A549 (cell line): Measurements from ENCODE around the gene TSPAN4. TPM values are rescaled to one million over a fixed set of nuclear protein-coding genes. Genes with fewer than 3 reads are reported as not detected.

Experiments
- ATAC-seq, 2 experiments: fragments of 200-7000 bp in 1 of 2; fragments of >200 bp in 1 of 2; cut with Nextera tagmentation in 1 of 2; cut with Tn5 transposase in 1 of 2; 3 replicates each; pipeline versions ENCODE4 v1.8.0 to v1.9.1; 2018 to 2020; ENCODE audit warnings: mild to moderate bottlenecking in 1 of 2, moderate library complexity in 1 of 2
- CTCF ChIA-PET: fragments of 300-600 bp; sonication (Branson Sonifier 250); formaldehyde crosslinking; extraction: SDS; loops from one replicate; lab custom pipeline; 2021; ENCODE audit warnings: antibody characterized with exemption, inconsistent platforms; lab: Yijun Ruan, JAX
- POLR2A ChIA-PET: fragments of 350-600 bp; formaldehyde crosslinking; extraction: SDS; loops from one replicate; lab custom pipeline; 2021; ENCODE audit warnings: antibody characterized with exemption, inconsistent platforms; lab: Yijun Ruan, JAX
- DNase-seq, 2 experiments: peaks; one replicate each; pipeline versions ENCODE4 v3.0.0 to v3.0.0-alpha.2; 2011 to 2016; ENCODE audit warnings: low read depth in 1 of 2, low spot score in 1 of 2
- FAIRE-seq: peaks from 2 replicates; lab custom pipeline; 2011; peaks lifted over from hg19 to GRCh38; lab: Jason Lieb, UNC
- H3K27ac ChIP-seq, 2 experiments: fragments of >200 bp; sonication (Bioruptor Twin); formaldehyde crosslinking; 3 replicates each; pipeline ENCODE4 v1.5.1; 2016 to 2017
- H3K4me1 ChIP-seq: fragments of >200 bp; sonication (Bioruptor Twin); formaldehyde crosslinking; 3 replicates; pipeline ENCODE4 v1.6.1; 2016
- H3K4me2 ChIP-seq: fragments of >200 bp; sonication (Bioruptor Twin); formaldehyde crosslinking; 3 replicates; pipeline ENCODE4 v1.6.1; 2016
- H3K4me3 ChIP-seq: fragments of >200 bp; sonication (Bioruptor Twin); formaldehyde crosslinking; 3 replicates; pipeline ENCODE4 v1.5.1; 2016
- H3K9me3 ChIP-seq: fragments of >200 bp; sonication (Bioruptor Twin); formaldehyde crosslinking; 3 replicates; pipeline ENCODE4 v1.6.1; 2016
- ATOH8 ChIP-seq: fragments of 250-450 bp; sonication (Bioruptor Pico); IDR thresholded peaks from 2 replicates; pipeline ENCODE4 v1.5.0; 2020; ENCODE audit warnings: low read depth, mild to moderate bottlenecking, moderate library complexity
- BHLHE40 ChIP-seq: IDR thresholded peaks from 2 replicates; pipeline ENCODE4 v1.6.1; 2012; ENCODE audit warnings: low read depth, low read length, inconsistent platforms
- CBX8 ChIP-seq: fragments of 200-600 bp; sonication (generic); IDR thresholded peaks from 2 replicates; pipeline ENCODE4 v1.6.1; 2016
- CEBPB ChIP-seq, 2 experiments: fragments of >200 bp in 1 of 2; sonication (Bioruptor Twin) in 1 of 2; formaldehyde crosslinking in 1 of 2; IDR thresholded peaks; 2 replicates each; pipeline ENCODE4 v1.6.1; 2012 to 2016
- CHD2 ChIP-seq: fragments of 150-350 bp; IDR thresholded peaks from 2 replicates; pipeline ENCODE4 v1.6.1; 2014; ENCODE audit warnings: low read length; ENCODE audit not compliant: partially characterized antibody
- EHF ChIP-seq: fragments of 250-450 bp; sonication (Bioruptor Pico); IDR thresholded peaks from 2 replicates; pipeline ENCODE4 v1.5.0; 2020; ENCODE audit warnings: mild to moderate bottlenecking
- ELK1 ChIP-seq: fragments of 150-350 bp; IDR thresholded peaks from 2 replicates; pipeline ENCODE4 v1.6.1; 2014; ENCODE audit warnings: low read depth, mild to moderate bottlenecking, low read length
- ESRRA ChIP-seq: fragments of 150-350 bp; IDR thresholded peaks from 2 replicates; pipeline ENCODE4 v1.6.1; 2014; ENCODE audit warnings: mild to moderate bottlenecking, low read length, borderline replicate concordance
- FOSB ChIP-seq: fragments of 250-450 bp; sonication (Bioruptor Pico); IDR thresholded peaks from 2 replicates; pipeline ENCODE4 v1.5.0; 2020; ENCODE audit warnings: mild to moderate bottlenecking, moderate library complexity
- FOSL2 ChIP-seq, 2 experiments: fragments of 450-650 bp in 1 of 2; fragments of >200 bp in 1 of 2; sonication (Bioruptor Twin) in 1 of 2; formaldehyde crosslinking; IDR thresholded peaks; 2 replicates each; pipeline versions ENCODE4 v1.5.0 to v1.6.1; 2016 to 2020; ENCODE audit warnings: mild to moderate bottlenecking in 1 of 2, moderate library complexity in 1 of 2
- FOXS1 ChIP-seq: fragments of 250-450 bp; sonication (Bioruptor Pico); IDR thresholded peaks from 2 replicates; pipeline ENCODE4 v1.5.0; 2020; ENCODE audit warnings: mild to moderate bottlenecking, moderate library complexity
- GATA3 ChIP-seq: IDR thresholded peaks from 2 replicates; pipeline ENCODE4 v1.6.1; 2012; ENCODE audit warnings: borderline replicate concordance
- HDAC2 ChIP-seq: fragments of 200-600 bp; sonication (generic); IDR thresholded peaks from 2 replicates; pipeline ENCODE4 v1.6.1; 2016
- HEYL ChIP-seq: fragments of 250-450 bp; sonication (Bioruptor Pico); IDR thresholded peaks from 2 replicates; pipeline ENCODE4 v1.8.0; 2021; ENCODE audit warnings: mild to moderate bottlenecking, moderate library complexity
- HOXB13 ChIP-seq: fragments of 250-450 bp; sonication (Bioruptor Pico); IDR thresholded peaks from 2 replicates; pipeline ENCODE4 v1.5.0; 2020; ENCODE audit warnings: low read depth, mild to moderate bottlenecking, moderate library complexity
- JUN ChIP-seq, 2 experiments: fragments of >200 bp; sonication (Bioruptor Twin); formaldehyde crosslinking; IDR thresholded peaks; 2 replicates in 1 of 2; 3 replicates in 1 of 2; pipeline ENCODE4 v1.6.1; 2016 to 2017
- MAX ChIP-seq: IDR thresholded peaks from 2 replicates; pipeline ENCODE4 v1.6.1; 2012
- MAZ ChIP-seq: fragments of 150-350 bp; IDR thresholded peaks from 2 replicates; pipeline ENCODE4 v1.6.1; 2014; ENCODE audit warnings: antibody characterized with exemption, low read depth, low read length, borderline replicate concordance
- NR3C1 ChIP-seq: fragments of >200 bp; sonication (Bioruptor Twin); formaldehyde crosslinking; IDR thresholded peaks from 3 replicates; pipeline ENCODE4 v1.6.1; 2017
- RNF2 ChIP-seq: fragments of 200-600 bp; sonication (generic); IDR thresholded peaks from 2 replicates; pipeline ENCODE4 v1.6.1; 2016; ENCODE audit warnings: low read depth, mild to moderate bottlenecking, antibody characterized with exemption, moderate library complexity, borderline replicate concordance
- ZC3H11A ChIP-seq: fragments of 450-650 bp; IDR thresholded peaks from 2 replicates; pipeline ENCODE4 v1.6.1; 2014; ENCODE audit warnings: antibody characterized with exemption, mild to moderate bottlenecking
- WGBS: methylation state at CpG from one replicate; pipeline ENCODE4 v1.1.6; 2017; ENCODE audit errors: missing lambda C conversion rate; 5-methylcytosine and 5-hydroxymethylcytosine counted together
- polyA plus RNA-seq, 4 experiments: library from polyadenylated mRNA; depleted of rRNA in 3 of 4; stranded (reverse); fragments of >200 nt; fragmentation: RNase III in 1 of 4; extraction: RNeasy Plus Mini Kit Qiagen cat#74134 plus additional on column Dnase treatment in 1 of 4; gene quantifications; 2 replicates in 3 of 4; 3 replicates in 1 of 4; pipeline ENCODE4 v1.2.3, GENCODE V29; 2011 to 2017
- TF ChIP-seq, protein P1 (sequence below): IDR thresholded peaks from 2 replicates; pipeline ENCODE4 v1.6.1; 2012; ENCODE audit warnings: low read depth, borderline replicate concordance

Gene TSPAN4
- polyA plus RNA-seq, 2 of the 4 experiments (the other 2 are of a cell fraction) = 83.5 to 145 TPM

DNA sequence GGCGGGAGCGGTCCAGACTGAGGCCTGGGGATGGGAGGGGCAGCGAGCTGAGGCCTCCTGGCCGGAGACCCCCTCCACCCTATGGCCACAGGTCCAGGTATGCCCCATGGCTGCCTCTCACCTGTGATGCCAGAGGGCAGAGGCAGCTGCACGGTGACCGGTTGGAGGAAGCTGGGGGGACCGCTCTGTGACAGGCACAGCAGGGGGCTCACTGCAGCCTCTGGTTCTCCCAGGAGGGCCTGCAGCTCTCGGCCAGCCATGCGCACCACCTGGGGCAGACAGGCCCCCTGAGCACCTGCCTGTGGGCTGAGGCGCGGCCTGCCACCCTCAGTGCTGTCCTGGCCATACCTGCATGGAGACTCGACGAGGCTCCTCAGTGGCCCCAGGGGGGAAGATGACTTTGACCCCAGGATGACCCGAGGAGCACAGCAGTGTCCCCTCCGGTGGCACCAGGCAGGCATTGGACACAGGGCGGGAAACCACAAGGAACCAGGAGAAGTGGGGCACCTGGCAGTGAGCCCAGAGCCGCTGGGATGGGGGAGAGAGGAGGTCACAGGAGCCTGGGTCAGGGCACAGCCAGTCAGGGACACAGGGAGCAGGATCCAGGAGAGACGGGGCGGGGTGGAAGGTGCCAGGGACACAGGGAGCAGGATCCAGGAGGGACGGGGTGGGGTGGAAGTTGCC, 41.4 kb upstream of the TSPAN4 start (continued):
- no peak for TF ChIP-seq MAZ
- TF ChIP-seq FOSL2 (IDR thresholded peaks at IDR 0.05) = no peak
- no peak for TF ChIP-seq FOSL2 (CRISPR knock-in tag; IDR thresholded peaks at IDR 0.05)
- TF ChIP-seq HOXB13 (CRISPR knock-in tag) = no peak
- no peak for TF ChIP-seq BHLHE40

DNA sequence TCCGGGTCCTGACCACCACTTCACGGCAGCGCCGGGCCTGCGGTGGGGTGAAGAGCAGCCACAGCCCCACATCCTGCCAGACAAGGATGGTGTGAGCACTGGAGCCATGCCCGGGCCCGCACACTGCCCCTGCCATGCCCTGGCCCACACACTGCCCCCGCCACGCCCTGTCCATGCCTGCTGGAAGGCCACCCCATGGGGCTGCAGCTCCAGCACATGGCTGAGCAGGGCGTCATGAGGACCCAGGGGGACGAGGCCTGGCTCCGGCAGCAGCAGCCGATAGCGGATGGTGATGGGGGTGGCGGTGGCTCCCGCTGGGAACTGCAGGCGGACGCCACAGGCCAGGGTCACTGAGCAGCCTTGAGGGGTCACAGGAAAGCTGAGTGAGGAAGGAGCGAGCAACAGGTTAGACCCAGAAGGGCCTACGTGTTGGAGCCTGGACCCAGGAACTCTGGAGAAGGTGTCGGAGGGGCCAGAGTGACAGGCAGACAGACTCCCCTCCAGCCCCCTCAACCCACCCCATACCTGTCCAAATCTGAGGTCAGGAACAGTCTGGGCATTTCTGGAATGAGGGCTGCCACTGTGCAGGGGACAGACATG, 40.5 kb upstream of the TSPAN4 start:
- ATAC-seq (no peak), DNase-seq (no peak), FAIRE-seq (no peak)
- POLR2A ChIA-PET = no interaction called here
- TF ChIP-seq HDAC2 (no peak), HEYL (CRISPR knock-in tag) (no peak), CEBPB (IDR thresholded peaks at IDR 0.05) (no peak), FOSB (CRISPR knock-in tag) (no peak), RNF2 (no peak), HOXB13 (CRISPR knock-in tag) (no peak), ATOH8 (CRISPR knock-in tag) (no peak), FOXS1 (no peak), ZC3H11A (no peak), GATA3 (no peak), JUN (IDR thresholded peaks at IDR 0.05) (no peak), CBX8 (no peak), EHF (CRISPR knock-in tag) (no peak), NR3C1 (no peak), CHD2 (no peak), ESRRA (no peak), ELK1 (no peak), MAX (no peak)
- TF ChIP-seq, protein P1, sequence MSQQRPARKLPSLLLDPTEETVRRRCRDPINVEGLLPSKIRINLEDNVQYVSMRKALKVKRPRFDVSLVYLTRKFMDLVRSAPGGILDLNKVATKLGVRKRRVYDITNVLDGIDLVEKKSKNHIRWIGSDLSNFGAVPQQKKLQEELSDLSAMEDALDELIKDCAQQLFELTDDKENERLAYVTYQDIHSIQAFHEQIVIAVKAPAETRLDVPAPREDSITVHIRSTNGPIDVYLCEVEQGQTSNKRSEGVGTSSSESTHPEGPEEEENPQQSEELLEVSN = no peak
- CTCF ChIA-PET = interaction anchor here (0.6 to 1.1 kb wide), 4 partner anchors 9 to 248 kb away, joined by 3 to 4 read pairs (median 3); no protein-coding TSS in a partner anchor
- Histone ChIP-seq H3K4me2 (no peak overlapping the region), H3K4me3 (no peak overlapping the region), H3K4me1 (peaks cover 14% of the 10 kb centered on the region), H3K9me3 (no peaks in the 10 kb centered on the region), H3K27ac (no peak overlapping the region)
- WGBS = 97% methylated on average over 19 of the region's 21 CpGs
